Small intestine (tissue), 7 donors: ENCODE results near the gene PHIP. TPM values are rescaled to one million over a fixed set of nuclear protein-coding genes. Genes with fewer than 3 reads are reported as not detected.
"Not testable (repeated sequence)": the region's sequence is repeated elsewhere in the genome, so short reads cannot be mapped to it uniquely, and the experiment has no call there.

ENCODE experiments used
- DNase-seq, 2 donors: peaks; one replicate each; pipeline versions ENCODE4 v3.0.0 to v3.0.0-alpha.2; 2013
- FAIRE-seq: peaks from 2 replicates; lab custom pipeline; 2012; peaks lifted over from hg19 to GRCh38; lab: Jason Lieb, UNC
- H3K27ac ChIP-seq, 3 donors: one replicate each; pipeline ENCODE4 v1.5.1; 2013; ENCODE audit warnings: low read length in 2 of 3, mild to moderate bottlenecking in 2 of 3, control low read depth in 1 of 3, inconsistent platforms in 1 of 3, low read depth in 1 of 3, moderate library complexity in 1 of 3
- H3K27me3 ChIP-seq, 3 donors: one replicate each; pipeline ENCODE4 v1.6.1; 2013; ENCODE audit warnings: low read length in 3 of 3, inconsistent platforms in 1 of 3; ENCODE audit not compliant: control insufficient read depth in 3 of 3, insufficient read depth in 3 of 3
- H3K36me3 ChIP-seq, 3 donors: one replicate each; pipeline ENCODE4 v1.6.1; 2013; ENCODE audit warnings: low read length in 3 of 3, inconsistent platforms in 1 of 3, low read depth in 1 of 3, mild to moderate bottlenecking in 1 of 3, moderate library complexity in 1 of 3; ENCODE audit not compliant: control insufficient read depth in 3 of 3, insufficient read depth in 2 of 3
- H3K4me1 ChIP-seq, 3 donors: one replicate each; pipeline ENCODE4 v1.6.1; 2013; ENCODE audit warnings: low read length in 2 of 3, inconsistent platforms in 1 of 3, low read depth in 1 of 3, mild to moderate bottlenecking in 1 of 3, moderate library complexity in 1 of 3; ENCODE audit not compliant: control insufficient read depth in 3 of 3, insufficient read depth in 2 of 3
- H3K4me3 ChIP-seq, 3 donors: one replicate each; pipeline ENCODE4 v1.5.1; 2013; ENCODE audit warnings: low read length in 3 of 3, control low read depth in 1 of 3, inconsistent platforms in 1 of 3, low read depth in 1 of 3, mild to moderate bottlenecking in 1 of 3, moderate library complexity in 1 of 3
- H3K9me3 ChIP-seq, 2 donors: one replicate each; pipeline ENCODE4 v1.6.1; 2013; ENCODE audit warnings: low read depth in 1 of 2, low read length in 1 of 2; ENCODE audit not compliant: control insufficient read depth in 2 of 2, insufficient read depth in 1 of 2
- WGBS, 3 donors: extraction: QIAGEN DNeasy Blood & Tissue Kit; methylation state at CpG; one replicate each; pipeline ENCODE4 v1.1.7; 2013; 5-methylcytosine and 5-hydroxymethylcytosine counted together
- polyA plus RNA-seq, 4 donors: library from polyadenylated mRNA; stranded (reverse) in 3 of 4; unstranded in 1 of 4; fragments of 200-250 nt in 3 of 4; fragments of 120-200 nt in 1 of 4; gene quantifications; one replicate each; pipeline versions ENCODE4 v1.2.1 to v1.2.3, GENCODE V29; 2013
- donor health status: healthy with polysubstance abuse.
- donor health status: control.
- donor health status: control.
- donor health status: Bipolar disorder and iron deficiency.
- donor health status: healthy.

The PHIP gene
- polyA plus RNA-seq, 4 donors: 6.0 to 31.8 (median 6.4) TPM

GRCh38 chr6:79094938-79095337 lies 16.9 kb upstream of the PHIP start:
- DNase-seq (no peak), FAIRE-seq (no peak)
- Histone ChIP-seq H3K27ac (no peak overlapping the region), H3K9me3 (no peaks in the 10 kb centered on the region), H3K27me3 (no peaks in the 10 kb centered on the region), H3K4me3 (no peak overlapping the region), H3K4me1 (no peaks in the 10 kb centered on the region), H3K36me3 (no peaks in the 10 kb centered on the region)

DNA sequence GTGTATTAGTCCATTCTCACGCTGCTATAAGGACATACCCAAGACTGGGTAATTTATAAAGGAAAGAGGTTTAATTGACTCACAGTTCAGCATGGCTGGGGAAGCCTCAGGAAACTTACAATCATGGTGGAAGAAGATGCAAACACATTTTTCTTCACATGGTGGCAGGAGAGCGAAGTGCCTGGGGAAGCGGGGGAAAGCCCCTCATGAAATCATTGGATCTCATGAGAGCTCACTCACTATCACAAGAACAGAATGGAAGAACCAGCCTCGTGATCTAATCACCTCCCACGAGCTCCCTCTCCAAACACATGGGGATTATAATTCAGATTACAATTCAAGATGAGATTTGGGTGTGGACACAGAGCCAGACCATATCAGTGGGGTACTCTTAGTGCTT lies 13.7 kb upstream of the PHIP start:
- DNase-seq, H3K27ac ChIP-seq, FAIRE-seq, H3K4me1 ChIP-seq, H3K4me3 ChIP-seq, H3K9me3 ChIP-seq, H3K27me3 ChIP-seq, H3K36me3 ChIP-seq: not testable (repeated sequence)
- 72 to 78% (median 75%) methylated on average over 5 of the region's 5 CpGs for WGBS, 3 donors

GRCh38 chr6:79089552-79090404 lies 11.7 kb upstream of the PHIP start:
- DNase-seq (no peak), FAIRE-seq (no peak)
- Histone ChIP-seq H3K4me1 (no peaks in the 10 kb centered on the region), H3K9me3 (no peaks in the 10 kb centered on the region), H3K27me3 (no peaks in the 10 kb centered on the region), H3K27ac (no peak overlapping the region), H3K36me3 (no peaks in the 10 kb centered on the region), H3K4me3 (no peak overlapping the region)
- 77 to 85% (median 82%) methylated on average over 2 of the region's 2 CpGs for WGBS, 3 donors

DNA sequence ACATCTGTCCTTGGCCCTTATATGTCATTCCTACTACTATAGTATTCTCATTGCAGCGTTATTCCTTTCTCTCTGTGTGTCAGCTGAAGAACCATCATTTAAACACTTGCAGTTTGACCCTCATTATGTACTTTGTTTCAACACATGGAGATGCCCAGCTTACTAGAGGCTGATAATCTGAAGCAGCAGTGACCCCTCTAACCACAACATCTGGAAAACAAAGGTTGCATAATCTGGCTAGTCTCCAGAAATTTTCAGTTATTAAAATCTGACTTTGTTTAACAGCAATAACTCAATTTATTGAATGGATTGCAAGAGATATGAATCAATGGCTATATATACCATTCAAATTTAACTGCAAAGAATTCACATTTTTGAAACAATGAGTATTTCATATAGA lies 6.6 kb upstream of the PHIP start:
- 41 to 60% (median 50%) methylated on average over 1 of the region's 1 CpG for WGBS, 3 donors
- no peak for FAIRE-seq

DNA sequence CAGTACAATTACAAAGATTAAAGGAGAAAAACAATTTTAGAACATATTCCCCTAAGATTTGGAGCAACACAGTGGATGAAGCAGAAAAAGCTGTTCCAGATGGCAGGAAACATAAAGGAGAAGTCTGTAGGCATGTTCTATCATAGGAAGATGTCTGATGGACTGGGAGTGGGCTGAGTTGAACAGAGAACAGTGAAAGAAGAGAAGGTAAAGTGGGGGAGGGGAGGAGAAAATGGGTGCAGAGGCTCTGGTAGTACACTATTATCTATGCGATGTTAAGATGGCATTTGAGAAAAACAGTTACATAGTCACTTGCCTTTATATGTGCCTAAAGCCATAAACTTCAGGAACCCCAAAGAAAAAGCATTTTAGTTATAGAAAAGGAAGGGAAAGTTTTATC lies 4.2 kb upstream of the PHIP start:
- no peaks in the 10 kb centered on the region for H3K27me3 ChIP-seq
- peaks cover 0 to 2% (median 0%) of the 10 kb centered on the region in 3 donors for H3K4me1 ChIP-seq
- H3K27ac ChIP-seq: no peak overlapping the region
- H3K36me3 ChIP-seq: no peaks in the 10 kb centered on the region
- FAIRE-seq: no peak
- H3K9me3 ChIP-seq: no peaks in the 10 kb centered on the region
- H3K4me3 ChIP-seq: no peak overlapping the region
- 88 to 91% (median 88%) methylated on average over 1 of the region's 1 CpG for WGBS, 3 donors
- DNase-seq: no peak

More for the DNA sequence above, 6.6 kb upstream of the PHIP start:
- H3K36me3 ChIP-seq: no peaks in the 10 kb centered on the region
- H3K4me1 ChIP-seq: peaks cover 0 to 1% (median 0%) of the 10 kb centered on the region in 3 donors
- DNase-seq: no peak
- H3K27ac ChIP-seq: no peak overlapping the region
- no peak overlapping the region for H3K4me3 ChIP-seq
- H3K27me3 ChIP-seq: no peaks in the 10 kb centered on the region
- H3K9me3 ChIP-seq: no peaks in the 10 kb centered on the region

GRCh38 chr6:79081663-79082062 lies 3.6 kb upstream of the PHIP start:
- peaks cover 0 to 2% (median 0%) of the 10 kb centered on the region in 3 donors for H3K4me1 ChIP-seq
- H3K27ac ChIP-seq: no peak overlapping the region
- H3K4me3 ChIP-seq: no peak overlapping the region
- no peak for FAIRE-seq
- H3K27me3 ChIP-seq: no peaks in the 10 kb centered on the region
- no peaks in the 10 kb centered on the region for H3K36me3 ChIP-seq
- H3K9me3 ChIP-seq: no peaks in the 10 kb centered on the region
- DNase-seq: no peak

DNA sequence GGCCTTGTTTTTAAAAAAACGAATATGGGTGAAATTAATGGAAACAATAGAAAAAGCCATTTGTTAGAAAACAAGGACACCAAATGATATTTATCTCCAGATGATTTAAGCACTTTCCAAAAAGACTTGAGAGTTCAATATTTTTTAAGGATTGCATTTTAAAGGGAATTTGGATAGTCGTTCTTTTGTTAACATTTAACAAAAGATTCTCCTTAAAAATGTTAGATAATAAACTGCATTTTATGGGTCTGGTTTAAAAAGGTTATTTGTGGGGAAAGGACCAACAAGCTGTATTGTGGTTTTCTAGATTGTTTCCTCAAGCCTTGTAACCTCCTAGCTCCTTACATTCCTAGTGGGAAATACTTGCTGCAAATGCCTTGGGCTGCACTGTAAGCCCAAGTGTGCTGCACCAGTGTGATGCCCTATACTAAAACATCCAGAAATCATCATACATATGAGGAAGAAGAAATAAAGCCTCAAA lies 1.5 kb upstream of the PHIP start:
- no peaks in the 10 kb centered on the region for H3K27me3 ChIP-seq
- no peaks in the 10 kb centered on the region for H3K9me3 ChIP-seq
- peak overlapping the region in 1 of 3 donors; percentile 99 for H3K27ac ChIP-seq
- WGBS, 3 donors: 17 to 32% (median 31%) methylated on average over 2 of the region's 2 CpGs
- DNase-seq (peak in 1 of 2 donors; percentile 16), FAIRE-seq (no peak)
- H3K4me3 ChIP-seq: no peak overlapping the region
- H3K36me3 ChIP-seq: no peaks in the 10 kb centered on the region
- H3K4me1 ChIP-seq: peaks cover 0 to 2% (median 0%) of the 10 kb centered on the region in 3 donors

GRCh38 chr6:79077715-79078074 lies 359 bp downstream of the PHIP start:
- no peak for FAIRE-seq
- no peak for DNase-seq
- Histone ChIP-seq H3K27ac (peak overlapping the region; percentile 97 to 100 (median 99)), H3K4me3 (peak overlapping the region; percentile 84 to 99 (median 97)), H3K36me3 (no peaks in the 10 kb centered on the region), H3K9me3 (no peaks in the 10 kb centered on the region), H3K27me3 (no peaks in the 10 kb centered on the region), H3K4me1 (peaks cover 0 to 2% (median 0%) of the 10 kb centered on the region in 3 donors)
- 0 to 1% (median 0%) methylated on average over 5 to 49 of the region's 49 CpGs for WGBS, 3 donors
